ENCODE measurements around the gene ZNF573.
"Not testable (repeated sequence)": the region's sequence is repeated elsewhere in the genome, so short reads cannot be mapped to it uniquely, and the experiment has no call there.

Gene ZNF573
- long read RNA-seq, donor 1, partial matches to known transcripts = 6 of 6 reads
- long read RNA-seq, donor 1, other reads (novel, unspliced or antisense) = 0 of 6 reads
- long read RNA-seq, donor 2, partial matches to known transcripts = 24 of 24 reads
- long read RNA-seq, donor 2, other reads (novel, unspliced or antisense) = 0 of 24 reads
- long read RNA-seq, donor 3, partial matches to known transcripts = 19 of 20 reads
- long read RNA-seq, donor 3, other reads (novel, unspliced or antisense) = 0 of 20 reads
- long read RNA-seq, donor 4, partial matches to known transcripts = 24 of 24 reads
- long read RNA-seq, donor 4, other reads (novel, unspliced or antisense) = 0 of 24 reads
- long read RNA-seq, donor 5, partial matches to known transcripts = 27 of 27 reads
- long read RNA-seq, donor 5, other reads (novel, unspliced or antisense) = 0 of 27 reads
- long read RNA-seq, donor 6 = 0 reads
- long read RNA-seq, donor 7 = 0 reads
- long read RNA-seq, donor 8, partial matches to known transcripts = 28 of 31 reads
- long read RNA-seq, donor 8, other reads (novel, unspliced or antisense) = 0 of 31 reads

GRCh38 chr19:37779127-37780005, at the start of gene ZNF573:
Gene ZNF573, minus strand, starts transcription at chr19:37779586. Its CDS starts 5,857 bp downstream, at chr19:37773729.
- peak; percentile 91 for DNase-seq

GRCh38 chr19:37817180-37817981, 38.0 kb upstream of the ZNF573 start:
- DNase-seq = peak; percentile 86

GRCh38 chr19:37815611-37816010, 36.2 kb upstream of the ZNF573 start:
- DNase-seq = not testable (repeated sequence)

GRCh38 chr19:37813340-37813739, 34.0 kb upstream of the ZNF573 start:
- DNase-seq = no peak

- DNase-seq = no peak
Measured at GRCh38 chr19:37809366-37809765, 30.0 kb upstream of the ZNF573 start.

GRCh38 chr19:37803249-37803840, 24.0 kb upstream of the ZNF573 start:
- no peak for DNase-seq

GRCh38 chr19:37790244-37790925, 11.0 kb upstream of the ZNF573 start:
- no peak for DNase-seq

- DNase-seq = no peak
Measured at GRCh38 chr19:37778613-37779126, 716 bp downstream of the ZNF573 start.

- DNase-seq = no peak
Measured at GRCh38 chr19:37770985-37771384, 8.4 kb downstream of the ZNF573 start.

- DNase-seq = no peak
Measured at GRCh38 chr19:37763488-37763887, 15.9 kb downstream of the ZNF573 start.

GRCh38 chr19:37757683-37758082, 21.7 kb downstream of the ZNF573 start:
- DNase-seq = not testable (repeated sequence)

GRCh38 chr19:37738371-37738770, 41.0 kb downstream of the ZNF573 start:
- no peak for DNase-seq

GRCh38 chr19:37725181-37725580, 54.2 kb downstream of the ZNF573 start:
- no peak for DNase-seq

GRCh38 chr19:37719927-37720265, 59.5 kb downstream of the ZNF573 start:
- DNase-seq = no peak

- DNase-seq = peak; percentile 92
Measured at GRCh38 chr19:37719111-37719926, 60.1 kb downstream of the ZNF573 start, which contains the start of gene ZNF607. Gene ZNF607, minus strand, starts transcription at chr19:37719761. Its CDS starts 8,143 bp downstream, at chr19:37711618.

GRCh38 chr19:37718304-37718703, 61.1 kb downstream of the ZNF573 start:
- DNase-seq = no peak

GRCh38 chr19:37716140-37716539, 63.2 kb downstream of the ZNF573 start:
- DNase-seq = no peak

- no peak for DNase-seq
Measured at GRCh38 chr19:37706052-37706605, 73.3 kb downstream of the ZNF573 start.

- no peak for DNase-seq
Measured at GRCh38 chr19:37699057-37699456, 80.3 kb downstream of the ZNF573 start.

- DNase-seq = no peak
Measured at GRCh38 chr19:37698216-37698615, 81.2 kb downstream of the ZNF573 start.
